ENCODE results near the gene PCK1.

Gene PCK1

GRCh38 chr20:57579331-57579897 is 18.5 kb downstream of the PCK1 start:
- no peak for TF ChIP-seq CTCF (IDR thresholded peaks at IDR 0.05; ENCODE audit: low read depth, low read length, missing control alignments)
- in situ Hi-C loops (cut with HindIII; ENCODE audit: low sequenced_read_pairs) = no loop called here
- no peak overlapping the region for H3K4me3 ChIP-seq (ENCODE audit: low read depth, low read length)
- no peak for DNase-seq (ENCODE audit: low read depth)

GRCh38 chr20:57579898-57580447 is 19.1 kb downstream of the PCK1 start:
- in situ Hi-C loops (cut with HindIII; ENCODE audit: low sequenced_read_pairs) = no loop called here
- TF ChIP-seq CTCF (IDR thresholded peaks at IDR 0.05; ENCODE audit: low read depth, low read length, missing control alignments) = no peak
- DNase-seq (ENCODE audit: low read depth) = no peak
- no peak overlapping the region for H3K4me3 ChIP-seq (ENCODE audit: low read depth, low read length)

DNA sequence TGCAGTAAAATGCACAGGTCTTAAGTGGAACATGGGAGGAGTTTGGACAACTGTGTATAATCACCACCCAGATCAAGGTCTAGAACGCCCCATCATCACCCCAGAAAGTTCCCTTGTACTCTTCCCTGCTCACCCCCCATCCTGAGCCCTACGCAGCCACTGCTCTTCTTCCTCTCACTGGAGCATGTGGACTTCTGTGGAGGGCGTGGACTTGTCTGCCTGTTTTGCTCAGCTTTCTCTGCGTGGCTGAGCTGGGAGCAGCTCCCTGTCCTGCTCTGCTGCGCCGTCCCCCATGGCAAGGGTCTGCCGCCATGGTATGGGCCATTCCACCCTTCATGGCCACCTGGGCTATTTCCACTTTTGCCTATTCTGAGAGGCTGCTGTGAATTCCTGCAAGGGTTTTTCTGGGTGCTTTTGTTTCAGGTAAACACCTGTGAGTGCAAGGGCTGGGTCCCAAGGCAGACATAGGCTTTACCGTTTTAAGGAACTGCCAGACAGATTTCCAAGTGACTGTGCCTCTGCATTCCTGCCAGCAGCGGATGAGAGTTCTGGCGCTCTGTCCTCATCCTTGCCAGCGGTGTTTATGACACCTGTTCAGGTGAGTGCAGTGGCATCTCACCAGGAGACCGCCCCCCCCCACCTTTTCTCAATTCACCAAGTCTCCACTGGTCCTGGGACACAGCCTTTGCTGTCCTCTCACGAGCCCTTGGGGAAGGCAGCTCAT is 19.7 kb downstream of the PCK1 start:
- H3K4me3 ChIP-seq (ENCODE audit: low read depth, low read length) = no peak overlapping the region
- no peak for TF ChIP-seq CTCF (IDR thresholded peaks at IDR 0.05; ENCODE audit: low read depth, low read length, missing control alignments)
- in situ Hi-C loops (cut with HindIII; ENCODE audit: low sequenced_read_pairs) = no loop called here
- DNase-seq (ENCODE audit: low read depth) = no peak

- no peak for DNase-seq (ENCODE audit: low read depth)
- no peak overlapping the region for H3K4me3 ChIP-seq (ENCODE audit: low read depth, low read length)
- no peak for TF ChIP-seq CTCF (IDR thresholded peaks at IDR 0.05; ENCODE audit: low read depth, low read length, missing control alignments)
- in situ Hi-C loops (cut with HindIII; ENCODE audit: low sequenced_read_pairs) = no loop called here
Measured at GRCh38 chr20:57581202-57582028, 20.5 kb downstream of the PCK1 start.

- DNase-seq (ENCODE audit: low read depth) = no peak
- no peak for TF ChIP-seq CTCF (IDR thresholded peaks at IDR 0.05; ENCODE audit: low read depth, low read length, missing control alignments)
- in situ Hi-C loops (cut with HindIII; ENCODE audit: low sequenced_read_pairs) = no loop called here
- H3K4me3 ChIP-seq (ENCODE audit: low read depth, low read length) = no peak overlapping the region
Measured at GRCh38 chr20:57582029-57582378, 21.1 kb downstream of the PCK1 start.

DNA sequence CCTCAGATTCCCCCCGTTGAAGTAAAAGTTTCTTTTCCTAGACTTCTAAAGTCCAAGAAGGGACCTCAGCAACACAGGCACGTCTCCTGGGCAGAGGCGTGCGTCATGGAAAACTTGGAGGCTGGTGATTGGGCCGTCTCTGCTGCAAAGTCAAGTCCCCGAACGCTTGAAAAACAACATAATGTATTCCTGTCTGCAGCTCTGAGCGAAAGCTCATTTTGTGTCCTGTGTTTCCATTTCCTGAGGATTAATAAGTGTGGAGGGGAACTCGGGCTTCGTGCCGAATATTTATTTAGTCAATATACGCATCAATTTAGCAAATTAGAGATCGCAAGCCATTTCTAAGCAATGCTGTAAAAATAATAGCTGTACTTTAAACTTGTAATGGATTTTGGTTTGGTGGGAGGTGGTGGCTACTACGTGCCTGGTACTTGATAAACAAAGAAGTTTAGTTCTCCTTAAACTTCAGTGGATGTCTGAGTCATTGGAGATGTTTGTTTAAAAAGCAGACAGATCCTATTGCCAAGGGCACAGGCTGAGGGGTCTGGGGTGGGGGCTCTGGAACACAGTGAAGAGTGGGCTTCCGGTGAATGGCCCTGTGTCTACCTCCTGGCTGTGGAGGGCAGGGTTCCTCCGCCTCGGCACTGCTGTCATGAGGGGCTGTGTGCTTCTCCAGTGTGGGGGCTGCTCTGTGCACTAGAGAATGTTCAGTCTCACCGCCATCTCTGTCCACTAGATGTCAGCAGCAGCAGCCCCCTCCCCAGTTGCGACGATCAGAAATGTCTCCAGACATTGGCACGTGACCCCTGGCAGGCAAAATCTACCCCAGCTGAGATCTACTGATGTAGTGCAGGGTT is 21.8 kb downstream of the PCK1 start:
- no peak for DNase-seq (ENCODE audit: low read depth)
- H3K4me3 ChIP-seq (ENCODE audit: low read depth, low read length) = no peak overlapping the region
- peak; percentile 61 for TF ChIP-seq CTCF (IDR thresholded peaks at IDR 0.05; ENCODE audit: low read depth, low read length, missing control alignments)
- in situ Hi-C loops (cut with HindIII; ENCODE audit: low sequenced_read_pairs) = no loop called here
